ENCODE data around the gene PRXL2B.

DNA sequence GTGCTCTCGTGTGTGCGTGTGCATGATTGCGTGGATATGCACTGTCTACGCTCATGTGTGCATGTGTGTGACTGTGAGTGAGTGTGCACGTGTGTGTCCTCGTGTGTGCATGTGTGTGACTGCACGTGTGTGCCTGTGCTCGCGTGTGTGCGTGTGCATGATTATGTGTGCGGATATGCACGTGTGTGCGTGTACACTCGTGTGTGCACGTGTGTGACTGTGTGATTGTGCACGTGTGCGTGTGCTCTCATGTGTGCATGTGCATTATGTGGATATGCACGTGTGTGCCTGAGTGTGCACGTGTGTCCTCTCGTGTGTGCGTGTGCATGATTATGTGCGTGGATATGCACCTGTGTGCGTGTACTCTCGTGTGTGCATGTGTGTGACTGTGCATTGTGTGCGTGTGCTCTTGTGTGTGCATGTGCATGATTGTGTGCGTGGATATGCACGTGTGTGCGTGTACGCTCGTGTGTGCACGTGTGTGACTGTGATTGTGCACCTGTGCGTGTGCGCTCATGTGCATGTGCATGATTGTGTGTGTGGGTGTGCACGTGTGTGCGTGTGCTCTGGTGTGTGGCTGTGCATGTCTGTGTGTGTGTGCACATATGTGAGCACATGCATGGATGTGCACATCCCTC is 44.0 kb downstream of the PRXL2B start:
- no peak for TF ChIP-seq CTBP1 (IDR thresholded peaks at IDR 0.05; ENCODE audit: borderline replicate concordance)
- TF ChIP-seq BHLHE40 (IDR thresholded peaks at IDR 0.05; ENCODE audit: borderline replicate concordance) = no peak
- no peak for TF ChIP-seq FOXK2 (IDR thresholded peaks at IDR 0.05)

Measured in HEK293T (cell line).